Measurements from ENCODE around the gene LBH. TPM values are rescaled to one million over a fixed set of nuclear protein-coding genes. Genes with fewer than 3 reads are reported as not detected.

The LBH gene
- total RNA-seq, 6 experiments from 2014 or later, result 4.3 to 17.6 (median 9.5) TPM

DNA sequence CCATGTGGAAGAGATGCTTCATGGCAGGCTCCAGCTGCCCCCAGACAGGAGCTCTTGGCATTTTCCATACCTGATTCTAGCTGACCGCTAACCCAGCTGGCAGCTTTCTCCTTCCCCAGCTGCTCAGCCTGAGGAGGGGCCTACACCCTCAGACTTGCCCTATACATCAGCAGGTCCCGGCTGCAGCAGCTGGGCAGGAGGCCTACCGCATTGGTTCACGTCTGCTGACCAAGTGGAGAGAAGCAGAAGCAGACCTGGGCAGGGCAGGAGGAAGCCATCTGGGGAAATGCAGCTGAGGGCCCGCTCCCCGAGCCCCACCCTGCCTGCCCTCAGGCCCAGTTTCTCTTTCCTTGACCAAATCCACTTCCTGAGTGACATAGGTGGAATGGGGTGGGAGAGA, 50.7 kb downstream of the LBH start:
- Histone ChIP-seq H3K4me1 (no peaks in the 10 kb centered on the region), H3K9me3 (no peaks in the 10 kb centered on the region), H3K27me3 (no peaks in the 10 kb centered on the region), H3K36me3 (no peaks in the 10 kb centered on the region), H3K4me3 (no peak overlapping the region), H3K27ac (no peak overlapping the region)
- no peak for TF ChIP-seq CTCF (IDR thresholded peaks at IDR 0.05)
- intact Hi-C loops (cut with DNase I), result no loop called here
- DNase-seq, result no peak
- 76% methylated on average over 3 of the region's 6 CpGs for WGBS (ENCODE audit: insufficient coverage, low coverage, low lambda C conversion rate, missing lambda C conversion rate)
- peak in 1 of 4 donors; percentile 23 for ATAC-seq

- no peak overlapping the region for H3K4me3 ChIP-seq
- H3K36me3 ChIP-seq, result no peaks in the 10 kb centered on the region
- WGBS (ENCODE audit: insufficient coverage, low coverage, low lambda C conversion rate, missing lambda C conversion rate), result no CpG with 5 or more reads among the region's 4 CpGs
- intact Hi-C loops (cut with DNase I), result no loop called here
- DNase-seq, result no peak
- no peaks in the 10 kb centered on the region for H3K9me3 ChIP-seq
- no peak overlapping the region for H3K27ac ChIP-seq
- TF ChIP-seq POLR2A (IDR thresholded peaks at IDR 0.05) (no peak), CTCF (IDR thresholded peaks at IDR 0.05) (no peak)
- H3K27me3 ChIP-seq, result no peaks in the 10 kb centered on the region
- ATAC-seq, result peak in 1 of 4 donors; percentile 28
- H3K4me1 ChIP-seq, result no peaks in the 10 kb centered on the region
Measured at GRCh38 chr2:30282721-30283120, 51.4 kb downstream of the LBH start.

DNA sequence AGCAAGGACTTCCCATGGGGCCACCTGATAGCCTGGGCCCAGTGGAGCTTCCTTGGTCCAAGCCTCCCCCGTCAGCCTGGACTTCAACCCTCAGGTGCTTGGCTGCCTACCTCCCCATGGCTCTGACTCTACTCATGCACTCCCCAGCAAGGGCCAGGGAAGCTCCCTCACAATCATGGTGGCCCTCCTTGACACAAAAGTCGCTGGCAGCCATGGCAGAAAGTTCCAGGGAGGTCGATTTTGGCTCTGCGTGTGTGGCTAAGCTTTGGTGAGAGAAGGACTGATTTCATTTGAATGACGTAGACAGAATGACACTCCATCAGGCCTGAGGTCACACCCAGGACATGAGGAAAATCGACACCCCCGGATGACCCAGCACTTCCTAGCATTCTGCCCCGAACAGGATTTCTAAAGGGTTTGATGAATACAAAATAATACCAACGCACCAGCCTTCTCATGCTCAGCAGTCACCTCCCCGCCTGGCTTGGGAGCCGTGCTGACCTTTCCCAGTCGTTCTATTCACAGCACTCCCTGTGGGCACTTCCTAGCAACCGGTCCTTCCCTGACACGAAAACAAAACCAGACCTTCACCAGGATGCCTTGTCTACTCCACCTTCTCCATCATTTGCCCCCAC, 52.7 kb downstream of the LBH start:
- H3K9me3 ChIP-seq, result no peaks in the 10 kb centered on the region
- H3K36me3 ChIP-seq, result no peaks in the 10 kb centered on the region
- WGBS (ENCODE audit: insufficient coverage, low coverage, low lambda C conversion rate, missing lambda C conversion rate), result 58% methylated on average over 6 of the region's 14 CpGs
- H3K27ac ChIP-seq, result no peak overlapping the region
- H3K27me3 ChIP-seq, result no peaks in the 10 kb centered on the region
- DNase-seq (no peak), ATAC-seq (no peak)
- intact Hi-C loops (cut with DNase I), result no loop called here
- TF ChIP-seq POLR2A (IDR thresholded peaks at IDR 0.05) (no peak), CTCF (IDR thresholded peaks at IDR 0.05) (no peak)
- no peaks in the 10 kb centered on the region for H3K4me1 ChIP-seq
- H3K4me3 ChIP-seq, result no peak overlapping the region

DNA sequence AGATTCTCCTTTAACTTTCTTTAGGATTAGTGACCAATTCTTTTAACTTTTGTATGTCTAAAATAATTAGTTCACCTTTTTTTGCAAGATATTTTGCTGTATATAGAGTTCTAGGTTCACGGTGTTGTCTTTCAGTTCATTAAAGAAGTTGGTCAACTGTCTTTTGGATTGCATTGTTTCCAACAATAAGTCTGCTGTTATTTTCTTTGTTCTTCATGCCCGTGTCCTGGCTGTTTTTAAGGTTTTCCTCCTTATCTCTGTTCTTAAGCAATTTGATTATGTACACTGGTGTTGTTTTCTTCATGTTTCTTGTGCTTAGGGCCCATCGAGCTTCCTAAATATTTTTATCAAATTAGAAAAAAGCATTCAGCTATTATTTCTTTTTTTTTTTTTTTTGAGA, 54.4 kb downstream of the LBH start:
- no peaks in the 10 kb centered on the region for H3K4me1 ChIP-seq
- no peaks in the 10 kb centered on the region for H3K36me3 ChIP-seq
- H3K27ac ChIP-seq, result no peak overlapping the region
- DNase-seq (no peak), ATAC-seq (no peak)
- H3K4me3 ChIP-seq, result no peak overlapping the region
- H3K9me3 ChIP-seq, result no peaks in the 10 kb centered on the region
- intact Hi-C loops (cut with DNase I), result no loop called here
- WGBS (ENCODE audit: insufficient coverage, low coverage, low lambda C conversion rate, missing lambda C conversion rate), result 71% methylated on average over 3 of the region's 3 CpGs
- no peaks in the 10 kb centered on the region for H3K27me3 ChIP-seq
- TF ChIP-seq POLR2A (IDR thresholded peaks at IDR 0.05) (no peak), CTCF (IDR thresholded peaks at IDR 0.05) (no peak)

All from right lobe of liver (tissue), 6 donors.